Panc1 (cell line): ENCODE data around the gene CCDC107. TPM values are rescaled to one million over a fixed set of nuclear protein-coding genes. Genes with fewer than 3 reads are reported as not detected.
A peak's percentile ranks its signal among the peaks of the same experiment; 100 is the strongest.

ENCODE experiments used
- ATAC-seq: fragments of 200-7000 bp; cut with Tn5 transposase; 2 replicates; pipeline ENCODE4 v1.9.1; 2020; ENCODE audit warnings: mild to moderate bottlenecking, moderate library complexity
- BruUV-seq: library from RNA; stranded (reverse); fragments of 400-500 nt; replicated peaks from 2 replicates; lab custom pipeline; 2021; lab: Mats Ljungman, UMichigan
- CTCF ChIA-PET: fragments of 300-600 bp; sonication (Branson Sonifier 250); formaldehyde crosslinking; loops from one replicate; lab custom pipeline; 2022; ENCODE audit warnings: antibody characterized with exemption; lab: Charles Lee
- POLR2A ChIA-PET: fragments of 300-600 bp; sonication (Branson Sonifier 250); formaldehyde crosslinking; loops from one replicate; lab custom pipeline; 2022; ENCODE audit warnings: antibody characterized with exemption; lab: Charles Lee
- DNase-seq: peaks from one replicate; pipeline ENCODE4 v3.0.0-alpha.2; 2010; ENCODE audit warnings: low read depth, low spot score
- H3K27ac ChIP-seq: 2 replicates; pipeline ENCODE4 v1.5.1; 2011; ENCODE audit warnings: mild to moderate bottlenecking, low read length, inconsistent platforms
- H3K27me3 ChIP-seq: fragments of 200-500 bp; sonication (Bioruptor generic); 2 replicates; pipeline ENCODE4 v1.6.0; 2014; ENCODE audit warnings: low read length, inconsistent platforms; ENCODE audit not compliant: control insufficient read depth, insufficient read depth
- H3K36me3 ChIP-seq: fragments of 200-500 bp; sonication (Bioruptor generic); 2 replicates; pipeline ENCODE4 v1.5.1; 2014; ENCODE audit warnings: inconsistent platforms, mild to moderate bottlenecking, low read length, moderate library complexity; ENCODE audit not compliant: control insufficient read depth, insufficient read depth
- H3K4me1 ChIP-seq: 2 replicates; pipeline ENCODE4 v1.5.1; 2011; ENCODE audit warnings: inconsistent platforms, mild to moderate bottlenecking, low read length, moderate library complexity; ENCODE audit not compliant: control insufficient read depth, insufficient read depth
- H3K4me3 ChIP-seq, 2 experiments: 2 replicates each; pipeline ENCODE4 v1.5.1; 2011 to 2012; ENCODE audit warnings: low read depth in 2 of 2, low read length in 2 of 2, mild to moderate bottlenecking in 2 of 2, inconsistent platforms in 1 of 2, moderate library complexity in 1 of 2
- H3K9me3 ChIP-seq: fragments of 200-500 bp; sonication (Bioruptor generic); 2 replicates; pipeline ENCODE4 v1.5.1; 2014; ENCODE audit warnings: low read depth, mild to moderate bottlenecking, inconsistent platforms, low read length, moderate library complexity; ENCODE audit not compliant: control insufficient read depth, insufficient read depth
- POLR2AphosphoS5 ChIP-seq: IDR thresholded peaks from 2 replicates; pipeline ENCODE4 v1.6.1; 2012; ENCODE audit warnings: mild to moderate bottlenecking, low read depth, low read length, moderate library complexity
- SIN3A ChIP-seq: IDR thresholded peaks from 2 replicates; pipeline ENCODE4 v1.6.1; 2012; ENCODE audit warnings: low read depth, mild to moderate bottlenecking, low read length, moderate library complexity, borderline replicate concordance; ENCODE audit not compliant: insufficient read depth
- TCF7L2 ChIP-seq: IDR thresholded peaks from 2 replicates; pipeline ENCODE4 v1.6.1; 2011; ENCODE audit warnings: mild to moderate bottlenecking, low read depth, low read length, inconsistent platforms
- in situ Hi-C: cut with HindIII; loops from 2 replicates; pipeline ENCODE4 v1.10.0; 2016; ENCODE audit warnings: low sequenced_read_pairs, low pct_unique_long_range_greater_than_20kb
- intact Hi-C: fragments of 100-400 bp; cut with micrococcal nuclease; formaldehyde crosslinking; loops from one replicate; pipeline ENCODE4 v1.10.0; 2022; ENCODE audit not compliant: unreplicated experiment
- total RNA-seq: library from RNA; stranded (reverse); gene quantifications from one replicate; pipeline ENCODE4 v1.2.1, GENCODE V29; 2021; ENCODE audit not compliant: unreplicated experiment
- TF ChIP-seq, protein P1 (sequence below): fragments of 450-650 bp; IDR thresholded peaks from 2 replicates; pipeline ENCODE4 v1.5.1; 2017; ENCODE audit warnings: mild to moderate bottlenecking
- TF ChIP-seq, protein P2 (sequence below), 2 experiments: IDR thresholded peaks; 2 replicates each; pipeline ENCODE4 v1.6.1; 2011 to 2012; ENCODE audit warnings: low read depth in 2 of 2, control low read depth in 1 of 2, low read length in 1 of 2, mild to moderate bottlenecking in 1 of 2, moderate library complexity in 1 of 2; ENCODE audit not compliant: insufficient read depth in 1 of 2

The CCDC107 gene
- total RNA-seq, 1 experiment from 2014 or later = 39.9 TPM

DNA sequence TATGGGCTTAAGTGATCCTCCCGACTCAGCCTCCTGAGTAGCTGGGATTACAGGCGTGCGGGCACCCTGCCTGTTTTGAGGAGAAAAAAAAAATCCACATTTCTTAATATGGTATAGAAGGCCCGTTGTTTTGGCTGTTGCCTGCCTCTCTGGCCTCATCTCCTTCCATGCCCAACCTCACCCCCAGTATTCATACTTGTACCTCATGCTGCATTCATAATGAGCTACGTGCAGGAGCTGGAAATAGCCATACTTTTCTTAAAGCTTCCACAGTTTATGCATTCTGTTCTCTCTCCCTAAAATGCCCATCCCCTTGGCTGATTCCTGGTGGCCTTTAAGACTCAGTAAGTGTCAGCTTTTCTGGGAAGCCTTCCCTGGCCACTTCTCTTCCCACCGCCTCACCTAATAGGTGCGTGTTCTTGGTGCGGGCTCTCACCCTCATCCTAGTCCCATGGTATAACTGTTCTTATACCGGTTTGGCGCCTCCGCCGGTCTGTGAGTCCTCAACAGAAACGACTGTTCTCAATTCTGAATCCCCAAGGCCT is 33.7 kb downstream of the CCDC107 start:
- Histone ChIP-seq H3K27ac (peak overlapping the region; percentile 85), H3K4me3 (peak overlapping the region in 1 of 2 experiments; percentile 89; a peak in 1 of 4 replicates), H3K36me3 (peaks cover 9% of the 10 kb centered on the region; the same call in 1 of the 2 replicates), H3K4me1 (peaks cover 29% of the 10 kb centered on the region), H3K9me3 (no peaks in the 10 kb centered on the region), H3K27me3 (no peaks in the 10 kb centered on the region)
- no peak for TF ChIP-seq SIN3A
- TF ChIP-seq TCF7L2 = no peak
- ATAC-seq (no peak), DNase-seq (no peak)
- intact Hi-C loops = loop anchor here (5.0 kb wide), 1 partner anchor 35 kb away; the partner anchor contains the start of genes CCDC107 and RMRP
- BruUV-seq = no TSS peak
- CTCF ChIA-PET = interaction anchor here (0.6 to 1.6 kb wide), 2 partner anchors 38 to 39 kb away, joined by 3 to 6 read pairs; no protein-coding TSS in a partner anchor
- POLR2A ChIA-PET = interaction anchor here (1.5 kb wide), 1 partner anchor 31 kb away, joined by 6 read pairs; no protein-coding TSS in a partner anchor
- in situ Hi-C loops = no loop called here

DNA sequence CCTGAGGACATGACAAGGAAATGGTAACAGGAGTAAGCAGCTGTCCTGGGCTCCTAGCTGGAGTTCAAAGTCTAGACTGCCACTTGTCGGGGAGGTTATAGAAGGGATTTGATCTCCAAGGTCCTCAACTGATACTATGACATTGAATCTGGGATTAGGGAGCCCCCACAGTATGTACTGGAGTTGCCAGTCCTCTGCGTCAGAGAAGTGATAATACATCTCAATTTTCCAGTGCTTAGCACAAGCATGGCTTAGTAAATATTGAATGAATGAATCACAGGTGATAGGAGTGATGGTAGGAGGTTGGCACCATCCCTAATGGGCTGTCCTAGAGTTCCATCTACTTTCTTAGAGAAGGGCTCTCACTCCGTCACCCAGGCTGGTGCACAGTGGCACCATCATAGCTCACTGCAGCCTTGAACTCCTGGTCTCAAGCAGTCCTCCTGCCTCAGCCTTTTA is 37.9 kb downstream of the CCDC107 start:
- H3K36me3 ChIP-seq = 0 out of 2 replicates have a peak, but pooled peaks cover 10% of the 10 kb centered on the region
- CTCF ChIA-PET = interaction anchor here (1.0 to 2.5 kb wide), 8 partner anchors 9 to 49 kb away, joined by 4 to 17 read pairs (median 7); partner anchors contain the start of genes ARHGEF39, CREB3 and TLN1
- TF ChIP-seq TCF7L2 = no peak
- TF ChIP-seq, protein P1, sequence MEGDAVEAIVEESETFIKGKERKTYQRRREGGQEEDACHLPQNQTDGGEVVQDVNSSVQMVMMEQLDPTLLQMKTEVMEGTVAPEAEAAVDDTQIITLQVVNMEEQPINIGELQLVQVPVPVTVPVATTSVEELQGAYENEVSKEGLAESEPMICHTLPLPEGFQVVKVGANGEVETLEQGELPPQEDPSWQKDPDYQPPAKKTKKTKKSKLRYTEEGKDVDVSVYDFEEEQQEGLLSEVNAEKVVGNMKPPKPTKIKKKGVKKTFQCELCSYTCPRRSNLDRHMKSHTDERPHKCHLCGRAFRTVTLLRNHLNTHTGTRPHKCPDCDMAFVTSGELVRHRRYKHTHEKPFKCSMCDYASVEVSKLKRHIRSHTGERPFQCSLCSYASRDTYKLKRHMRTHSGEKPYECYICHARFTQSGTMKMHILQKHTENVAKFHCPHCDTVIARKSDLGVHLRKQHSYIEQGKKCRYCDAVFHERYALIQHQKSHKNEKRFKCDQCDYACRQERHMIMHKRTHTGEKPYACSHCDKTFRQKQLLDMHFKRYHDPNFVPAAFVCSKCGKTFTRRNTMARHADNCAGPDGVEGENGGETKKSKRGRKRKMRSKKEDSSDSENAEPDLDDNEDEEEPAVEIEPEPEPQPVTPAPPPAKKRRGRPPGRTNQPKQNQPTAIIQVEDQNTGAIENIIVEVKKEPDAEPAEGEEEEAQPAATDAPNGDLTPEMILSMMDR = no peak
- no peak for TF ChIP-seq SIN3A
- TF ChIP-seq POLR2AphosphoS5 = peak; percentile 44; the same call in 1 of the 2 replicates
- POLR2A ChIA-PET = interaction anchor here (0.8 to 0.9 kb wide), 2 partner anchors 37 to 39 kb away, joined by 3 read pairs; no protein-coding TSS in a partner anchor
- BruUV-seq = no TSS peak
- peaks cover 10% of the 10 kb centered on the region for H3K4me1 ChIP-seq
- intact Hi-C loops (no loop called here), in situ Hi-C loops (no loop called here)
- DNase-seq = no peak
- no peak overlapping the region for H3K27ac ChIP-seq
- 0 out of 2 replicates have a peak, but pooled peaks have one; percentile 2 for ATAC-seq
- H3K27me3 ChIP-seq = no peaks in the 10 kb centered on the region
- no peak overlapping the region for H3K4me3 ChIP-seq
- H3K9me3 ChIP-seq = no peaks in the 10 kb centered on the region

DNA sequence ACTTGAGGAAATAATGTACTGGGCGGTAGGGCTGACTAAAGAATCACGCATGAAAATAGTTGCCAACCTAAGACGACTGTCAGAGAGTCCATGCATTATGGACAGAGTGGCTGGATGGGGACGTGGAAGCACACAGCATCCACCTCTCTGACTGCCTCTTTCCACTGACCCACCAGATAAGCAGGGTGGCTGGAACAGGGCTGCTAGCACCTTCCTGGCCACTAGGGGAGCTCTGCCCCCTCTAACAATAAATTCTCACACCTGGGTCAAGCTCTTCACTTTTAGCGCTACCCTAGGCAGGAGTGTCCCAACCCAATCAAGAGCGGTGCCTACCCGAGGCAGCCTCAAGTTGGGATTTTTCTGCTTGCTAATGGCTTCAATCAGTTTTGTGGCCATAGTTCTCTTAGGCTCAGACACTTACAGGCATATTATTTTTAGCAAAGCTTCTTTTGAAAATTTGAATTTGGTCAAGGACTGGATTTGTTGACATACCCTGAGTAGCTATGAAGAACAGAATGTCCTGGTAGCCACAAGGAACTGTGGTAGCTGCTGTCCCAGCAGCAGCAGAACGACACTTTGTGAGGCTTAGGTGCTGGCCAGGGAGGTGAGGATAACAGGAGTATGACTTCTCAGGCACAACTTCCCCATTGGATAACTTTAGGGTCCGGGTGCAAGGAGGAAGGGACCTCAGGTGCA is 38.6 kb downstream of the CCDC107 start:
- peak; percentile 88 for ATAC-seq

More for the DNA sequence above, 38.6 kb downstream of the CCDC107 start:
- H3K4me3 ChIP-seq = no peak overlapping the region
- H3K36me3 ChIP-seq = 0 out of 2 replicates have a peak, but pooled peaks cover 12% of the 10 kb centered on the region
- peak; percentile 57 for DNase-seq
- no TSS peak for BruUV-seq
- ChIA-PET POLR2A (interaction anchor here (0.7 to 0.9 kb wide), 3 partner anchors 36 to 38 kb away, joined by 3 read pairs; no protein-coding TSS in a partner anchor), CTCF (interaction anchor here (0.6 to 2.5 kb wide), 13 partner anchors 8 to 579 kb away, joined by 3 to 17 read pairs (median 4); partner anchors contain the start of genes ARHGEF39, CREB3 and TLN1)
- H3K4me1 ChIP-seq = peaks cover 4% of the 10 kb centered on the region; the same call in 1 of the 2 replicates
- in situ Hi-C loops = no loop called here
- intact Hi-C loops = no loop called here
- 0 out of 2 replicates have a peak, but pooled peaks have one; percentile 9 for TF ChIP-seq POLR2AphosphoS5
- TF ChIP-seq, protein P2, sequence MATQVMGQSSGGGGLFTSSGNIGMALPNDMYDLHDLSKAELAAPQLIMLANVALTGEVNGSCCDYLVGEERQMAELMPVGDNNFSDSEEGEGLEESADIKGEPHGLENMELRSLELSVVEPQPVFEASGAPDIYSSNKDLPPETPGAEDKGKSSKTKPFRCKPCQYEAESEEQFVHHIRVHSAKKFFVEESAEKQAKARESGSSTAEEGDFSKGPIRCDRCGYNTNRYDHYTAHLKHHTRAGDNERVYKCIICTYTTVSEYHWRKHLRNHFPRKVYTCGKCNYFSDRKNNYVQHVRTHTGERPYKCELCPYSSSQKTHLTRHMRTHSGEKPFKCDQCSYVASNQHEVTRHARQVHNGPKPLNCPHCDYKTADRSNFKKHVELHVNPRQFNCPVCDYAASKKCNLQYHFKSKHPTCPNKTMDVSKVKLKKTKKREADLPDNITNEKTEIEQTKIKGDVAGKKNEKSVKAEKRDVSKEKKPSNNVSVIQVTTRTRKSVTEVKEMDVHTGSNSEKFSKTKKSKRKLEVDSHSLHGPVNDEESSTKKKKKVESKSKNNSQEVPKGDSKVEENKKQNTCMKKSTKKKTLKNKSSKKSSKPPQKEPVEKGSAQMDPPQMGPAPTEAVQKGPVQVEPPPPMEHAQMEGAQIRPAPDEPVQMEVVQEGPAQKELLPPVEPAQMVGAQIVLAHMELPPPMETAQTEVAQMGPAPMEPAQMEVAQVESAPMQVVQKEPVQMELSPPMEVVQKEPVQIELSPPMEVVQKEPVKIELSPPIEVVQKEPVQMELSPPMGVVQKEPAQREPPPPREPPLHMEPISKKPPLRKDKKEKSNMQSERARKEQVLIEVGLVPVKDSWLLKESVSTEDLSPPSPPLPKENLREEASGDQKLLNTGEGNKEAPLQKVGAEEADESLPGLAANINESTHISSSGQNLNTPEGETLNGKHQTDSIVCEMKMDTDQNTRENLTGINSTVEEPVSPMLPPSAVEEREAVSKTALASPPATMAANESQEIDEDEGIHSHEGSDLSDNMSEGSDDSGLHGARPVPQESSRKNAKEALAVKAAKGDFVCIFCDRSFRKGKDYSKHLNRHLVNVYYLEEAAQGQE (IDR thresholded peaks at IDR 0.05; ENCODE audit: insufficient read depth in 1 of 2, low read depth in 2 of 2, low read length in 1 of 2) = no peak
- TF ChIP-seq TCF7L2 = no peak
- H3K27ac ChIP-seq = no peak overlapping the region
- H3K9me3 ChIP-seq = no peaks in the 10 kb centered on the region
- no peaks in the 10 kb centered on the region for H3K27me3 ChIP-seq
